ENCODE measurements around the gene POLR2J.
"Not testable (repeated sequence)": the region's sequence is repeated elsewhere in the genome, so short reads cannot be mapped to it uniquely, and the experiment has no call there.

DNA sequence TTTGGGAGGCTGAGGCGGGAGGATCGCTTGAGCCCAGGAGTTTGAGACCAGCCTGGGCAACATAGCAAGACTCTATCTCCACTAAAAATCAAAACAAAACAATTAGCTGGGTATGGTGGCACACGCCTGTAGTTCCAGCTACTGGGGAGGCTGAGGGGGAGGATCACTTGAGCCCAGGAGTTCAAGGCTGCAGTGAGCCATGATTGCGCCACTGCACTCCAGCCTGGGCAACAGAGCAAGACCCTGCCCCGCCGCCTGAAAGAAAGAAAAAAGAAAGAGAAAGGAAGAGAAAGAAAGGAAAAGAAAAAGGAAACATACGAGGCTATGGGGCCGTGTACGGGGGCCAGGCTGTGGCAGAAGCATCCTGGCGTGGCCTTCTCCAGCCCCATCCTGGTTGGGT lies 23.8 kb downstream of the POLR2J start:
- TF ChIP-seq RAD21 (conservative IDR thresholded peaks at IDR 0.05); POLR2AphosphoS5 (IDR thresholded peaks at IDR 0.05); EP300 (conservative IDR thresholded peaks at IDR 0.05; ENCODE audit: poor library complexity, severe bottlenecking); EZH2 (IDR thresholded peaks at IDR 0.05; ENCODE audit: borderline replicate concordance, insufficient read depth, low read length, poor library complexity, severe bottlenecking); MXI1 (conservative IDR thresholded peaks at IDR 0.05; ENCODE audit: poor library complexity, severe bottlenecking); SMC3 (conservative IDR thresholded peaks at IDR 0.05; ENCODE audit: poor library complexity): not testable (repeated sequence)
- TF ChIP-seq, protein P1, sequence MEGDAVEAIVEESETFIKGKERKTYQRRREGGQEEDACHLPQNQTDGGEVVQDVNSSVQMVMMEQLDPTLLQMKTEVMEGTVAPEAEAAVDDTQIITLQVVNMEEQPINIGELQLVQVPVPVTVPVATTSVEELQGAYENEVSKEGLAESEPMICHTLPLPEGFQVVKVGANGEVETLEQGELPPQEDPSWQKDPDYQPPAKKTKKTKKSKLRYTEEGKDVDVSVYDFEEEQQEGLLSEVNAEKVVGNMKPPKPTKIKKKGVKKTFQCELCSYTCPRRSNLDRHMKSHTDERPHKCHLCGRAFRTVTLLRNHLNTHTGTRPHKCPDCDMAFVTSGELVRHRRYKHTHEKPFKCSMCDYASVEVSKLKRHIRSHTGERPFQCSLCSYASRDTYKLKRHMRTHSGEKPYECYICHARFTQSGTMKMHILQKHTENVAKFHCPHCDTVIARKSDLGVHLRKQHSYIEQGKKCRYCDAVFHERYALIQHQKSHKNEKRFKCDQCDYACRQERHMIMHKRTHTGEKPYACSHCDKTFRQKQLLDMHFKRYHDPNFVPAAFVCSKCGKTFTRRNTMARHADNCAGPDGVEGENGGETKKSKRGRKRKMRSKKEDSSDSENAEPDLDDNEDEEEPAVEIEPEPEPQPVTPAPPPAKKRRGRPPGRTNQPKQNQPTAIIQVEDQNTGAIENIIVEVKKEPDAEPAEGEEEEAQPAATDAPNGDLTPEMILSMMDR (IDR thresholded peaks at IDR 0.05; ENCODE audit: poor library complexity, severe bottlenecking) = not testable (repeated sequence)
- TF ChIP-seq, protein P2, sequence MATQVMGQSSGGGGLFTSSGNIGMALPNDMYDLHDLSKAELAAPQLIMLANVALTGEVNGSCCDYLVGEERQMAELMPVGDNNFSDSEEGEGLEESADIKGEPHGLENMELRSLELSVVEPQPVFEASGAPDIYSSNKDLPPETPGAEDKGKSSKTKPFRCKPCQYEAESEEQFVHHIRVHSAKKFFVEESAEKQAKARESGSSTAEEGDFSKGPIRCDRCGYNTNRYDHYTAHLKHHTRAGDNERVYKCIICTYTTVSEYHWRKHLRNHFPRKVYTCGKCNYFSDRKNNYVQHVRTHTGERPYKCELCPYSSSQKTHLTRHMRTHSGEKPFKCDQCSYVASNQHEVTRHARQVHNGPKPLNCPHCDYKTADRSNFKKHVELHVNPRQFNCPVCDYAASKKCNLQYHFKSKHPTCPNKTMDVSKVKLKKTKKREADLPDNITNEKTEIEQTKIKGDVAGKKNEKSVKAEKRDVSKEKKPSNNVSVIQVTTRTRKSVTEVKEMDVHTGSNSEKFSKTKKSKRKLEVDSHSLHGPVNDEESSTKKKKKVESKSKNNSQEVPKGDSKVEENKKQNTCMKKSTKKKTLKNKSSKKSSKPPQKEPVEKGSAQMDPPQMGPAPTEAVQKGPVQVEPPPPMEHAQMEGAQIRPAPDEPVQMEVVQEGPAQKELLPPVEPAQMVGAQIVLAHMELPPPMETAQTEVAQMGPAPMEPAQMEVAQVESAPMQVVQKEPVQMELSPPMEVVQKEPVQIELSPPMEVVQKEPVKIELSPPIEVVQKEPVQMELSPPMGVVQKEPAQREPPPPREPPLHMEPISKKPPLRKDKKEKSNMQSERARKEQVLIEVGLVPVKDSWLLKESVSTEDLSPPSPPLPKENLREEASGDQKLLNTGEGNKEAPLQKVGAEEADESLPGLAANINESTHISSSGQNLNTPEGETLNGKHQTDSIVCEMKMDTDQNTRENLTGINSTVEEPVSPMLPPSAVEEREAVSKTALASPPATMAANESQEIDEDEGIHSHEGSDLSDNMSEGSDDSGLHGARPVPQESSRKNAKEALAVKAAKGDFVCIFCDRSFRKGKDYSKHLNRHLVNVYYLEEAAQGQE (IDR thresholded peaks at IDR 0.05; ENCODE audit: borderline replicate concordance) = not testable (repeated sequence)
